K562 (cell line): ENCODE results near the gene THAP12. TPM values are rescaled to one million over a fixed set of nuclear protein-coding genes. Genes with fewer than 3 reads are reported as not detected.
A peak's percentile ranks its signal among the peaks of the same experiment; 100 is the strongest.

Experiments used
- ATAC-seq: fragments of 200-7000 bp; cut with Tn5 transposase; 3 replicates; pipeline ENCODE4 v1.9.1; 2020; ENCODE audit warnings: moderate library complexity
- BruUV-seq: library from RNA; stranded (reverse); fragments of 400-500 nt; replicated peaks from 2 replicates; lab custom pipeline; 2021; lab: Mats Ljungman, UMichigan
- CTCF ChIA-PET: fragments of 300-600 bp; formaldehyde crosslinking; extraction: SDS; loops from one replicate; lab custom pipeline; 2021; ENCODE audit warnings: low intra/inter-chr PET ratio; lab: Yijun Ruan, JAX
- POLR2A ChIA-PET: fragments of 300-600, 350-650 bp; sonication (Branson Sonifier 250); formaldehyde crosslinking; extraction: SDS; loops from one replicate; lab custom pipeline; 2021; ENCODE audit warnings: antibody characterized with exemption, inconsistent platforms; lab: Yijun Ruan, JAX
- DNase-seq, 4 experiments: peaks; one replicate each; pipeline versions ENCODE4 v3.0.0 to v3.0.0-alpha.2; 2011 to 2018; ENCODE audit warnings: low spot score in 3 of 4, mixed read lengths in 3 of 4; ENCODE audit errors: extremely low read depth in 1 of 4
- FAIRE-seq: peaks from 2 replicates; lab custom pipeline; 2011; peaks lifted over from hg19 to GRCh38; lab: Jason Lieb, UNC
- H2AFZ ChIP-seq: 2 replicates; pipeline ENCODE4 v1.6.0; 2011; ENCODE audit warnings: low read depth, low read length, control low read depth, inconsistent platforms
- H3K27ac ChIP-seq: fragments of 200-600 bp; 3 replicates; pipeline ENCODE4 v1.8.0; 2011; ENCODE audit warnings: low read depth, mild to moderate bottlenecking, control low read depth, inconsistent platforms, low read length, moderate library complexity, mixed read lengths; ENCODE audit errors: extremely low read depth
- H3K27me3 ChIP-seq, 2 experiments: fragments of 300-600 bp in 1 of 2; 2 replicates in 1 of 2; 3 replicates in 1 of 2; pipeline versions ENCODE4 v1.6.0 to v1.8.0; 2011; ENCODE audit warnings: inconsistent platforms in 2 of 2, low read length in 2 of 2, mild to moderate bottlenecking in 1 of 2, mixed read lengths in 1 of 2, moderate library complexity in 1 of 2; ENCODE audit not compliant: control insufficient read depth in 2 of 2, insufficient read depth in 2 of 2
- H3K36me3 ChIP-seq: fragments of 300-600 bp; 3 replicates; pipeline ENCODE4 v1.8.0; 2011; ENCODE audit warnings: mild to moderate bottlenecking, low read length, inconsistent platforms; ENCODE audit not compliant: control insufficient read depth, insufficient read depth
- H3K4me1 ChIP-seq, 2 experiments: fragments of 200-600 bp in 1 of 2; replicated peaks in 1 of 2; 2 replicates in 1 of 2; 3 replicates in 1 of 2; pipeline versions ENCODE4 v1.5.1 to v1.8.0; 2011; ENCODE audit warnings: inconsistent platforms in 2 of 2, low read length in 2 of 2, mild to moderate bottlenecking in 1 of 2, mixed read lengths in 1 of 2, moderate library complexity in 1 of 2; ENCODE audit not compliant: control insufficient read depth in 2 of 2, insufficient read depth in 2 of 2
- H3K4me2 ChIP-seq: 2 replicates; pipeline ENCODE4 v1.6.1; 2011; ENCODE audit warnings: low read length, control low read depth, inconsistent platforms, mixed read lengths; ENCODE audit not compliant: insufficient read depth
- H3K4me3 ChIP-seq: fragments of 200-600 bp; sonication (generic), shearing (Covaris generic); 2 replicates; pipeline ENCODE4 v1.5.1; 2016; ENCODE audit warnings: control low read depth, inconsistent platforms
- H3K79me2 ChIP-seq: fragments of 200-600 bp; 3 replicates; pipeline ENCODE4 v1.8.0; 2011; ENCODE audit warnings: low read length, inconsistent platforms; ENCODE audit not compliant: control insufficient read depth, insufficient read depth
- H3K9ac ChIP-seq, 2 experiments: 2 replicates each; pipeline versions ENCODE4 v1.6.0 to v1.6.1; 2011; ENCODE audit warnings: low read depth in 2 of 2, low read length in 2 of 2, control low read depth in 1 of 2, inconsistent platforms in 1 of 2, mild to moderate bottlenecking in 1 of 2, mixed read lengths in 1 of 2; ENCODE audit not compliant: insufficient read depth in 1 of 2
- H3K9me1 ChIP-seq: one replicate; pipeline ENCODE4 v1.6.0; 2011; ENCODE audit warnings: inconsistent platforms, mild to moderate bottlenecking, low read length, moderate library complexity; ENCODE audit not compliant: control insufficient read depth, insufficient read depth
- H3K9me3 ChIP-seq: replicated peaks from 2 replicates; pipeline ENCODE4 v1.5.1; 2011; ENCODE audit warnings: low read depth, low read length, inconsistent platforms; ENCODE audit not compliant: control insufficient read depth, insufficient read depth
- H4K20me1 ChIP-seq: replicated peaks from 2 replicates; pipeline ENCODE4 v1.6.1; 2011; ENCODE audit warnings: low read length, inconsistent platforms, mixed read lengths; ENCODE audit not compliant: control insufficient read depth, insufficient read depth
- RBBP5 ChIP-seq: fragments of 200-600 bp; sonication (generic); IDR thresholded peaks from 2 replicates; pipeline ENCODE4 v1.6.1; 2012; ENCODE audit warnings: borderline replicate concordance, mild to moderate bottlenecking, low read length, control low read depth, inconsistent platforms; ENCODE audit not compliant: insufficient read depth, poor library complexity, severe bottlenecking
- WGBS: fragments of 100-300 bp; shearing (Covaris generic); methylation state at CpG from one replicate; pipeline ENCODE4 v1.1.6; 2016; ENCODE audit warnings: low coverage, mixed read lengths; ENCODE audit not compliant: insufficient coverage; ENCODE audit errors: missing lambda C conversion rate; 5-methylcytosine and 5-hydroxymethylcytosine counted together
- in situ Hi-C: fragments of 300-500 bp; cut with MboI; formaldehyde crosslinking; loops from 4 replicates; pipeline ENCODE4 v1.15.0; 2018; ENCODE audit warnings: inconsistent platforms, mixed read lengths
- intact Hi-C: fragments of 100-400 bp; cut with micrococcal nuclease; formaldehyde crosslinking; loops from 2 replicates; pipeline ENCODE4 v1.14.2; 2022
- polyA plus RNA-seq, 8 experiments: library from polyadenylated mRNA; depleted of rRNA in 4 of 8; stranded (reverse) in 5 of 8; unstranded in 3 of 8; fragments of >200 nt; fragmentation: Nextera tagmentation in 2 of 8; fragmentation: Illumina TruSeq in 1 of 8; extraction: Ambion mirVana in 2 of 8; extraction: Trizol in 1 of 8; gene quantifications; 2 replicates each; pipeline versions ENCODE4 v1.2.1 to v1.2.3, GENCODE V29; 2011 to 2014; ENCODE audit warnings: inconsistent platforms in 1 of 8, missing spikeins in 1 of 8
- total RNA-seq, 7 experiments: library from RNA; depleted of rRNA in 6 of 7; stranded (reverse); fragments of >200 nt in 6 of 7; fragmentation: Illumina TruSeq in 2 of 7; extraction: Trizol in 2 of 7; gene quantifications; 2 replicates each; pipeline versions ENCODE4 v1.2.1 to v1.2.3, GENCODE V29; 2011 to 2021; ENCODE audit warnings: low replicate concordance in 1 of 7
- TF ChIP-seq, protein P1 (sequence below): fragments of 450-650 bp; formaldehyde crosslinking; IDR thresholded peaks from 2 replicates; pipeline ENCODE4 v1.4.0; 2020; ENCODE audit warnings: mild to moderate bottlenecking, mixed read lengths
- TF ChIP-seq, protein P2 (sequence below): sonication (generic); IDR thresholded peaks from 2 replicates; pipeline ENCODE4 v1.6.1; 2016

Gene THAP12
- total and polyA plus RNA-seq, 9 of the 15 experiments (the other 6 are each of a cell fraction or from before 2014, with no cell fraction given): 28.1 to 103 (median 57.8) TPM

DNA sequence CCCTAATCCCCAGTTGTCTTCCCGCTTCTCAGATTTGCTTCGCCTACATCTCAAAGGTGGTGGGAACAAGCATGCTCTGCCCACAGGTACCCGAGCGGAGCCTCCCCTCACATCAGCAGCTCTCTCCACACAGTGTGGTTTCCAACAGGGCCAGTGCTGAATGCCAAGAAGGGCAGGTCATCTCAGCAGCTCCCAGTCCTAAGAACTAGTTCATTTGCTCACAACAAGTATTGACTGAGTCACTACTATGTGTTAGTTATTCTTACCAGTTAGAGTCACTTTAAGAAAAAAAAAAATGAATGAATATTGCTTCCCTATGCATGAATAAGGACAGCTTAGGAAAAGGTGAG lies 66.2 kb downstream of the THAP12 start:
- FAIRE-seq: no peak
- TF ChIP-seq, protein P1, sequence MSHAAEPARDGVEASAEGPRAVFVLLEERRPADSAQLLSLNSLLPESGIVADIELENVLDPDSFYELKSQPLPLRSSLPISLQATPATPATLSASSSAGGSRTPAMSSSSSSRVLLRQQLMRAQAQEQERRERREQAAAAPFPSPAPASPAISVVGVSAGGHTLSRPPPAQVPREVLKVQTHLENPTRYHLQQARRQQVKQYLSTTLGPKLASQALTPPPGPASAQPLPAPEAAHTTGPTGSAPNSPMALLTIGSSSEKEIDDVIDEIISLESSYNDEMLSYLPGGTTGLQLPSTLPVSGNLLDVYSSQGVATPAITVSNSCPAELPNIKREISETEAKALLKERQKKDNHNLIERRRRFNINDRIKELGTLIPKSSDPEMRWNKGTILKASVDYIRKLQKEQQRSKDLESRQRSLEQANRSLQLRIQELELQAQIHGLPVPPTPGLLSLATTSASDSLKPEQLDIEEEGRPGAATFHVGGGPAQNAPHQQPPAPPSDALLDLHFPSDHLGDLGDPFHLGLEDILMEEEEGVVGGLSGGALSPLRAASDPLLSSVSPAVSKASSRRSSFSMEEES (CRISPR knock-in tag): no peak
- TF ChIP-seq, protein P2, sequence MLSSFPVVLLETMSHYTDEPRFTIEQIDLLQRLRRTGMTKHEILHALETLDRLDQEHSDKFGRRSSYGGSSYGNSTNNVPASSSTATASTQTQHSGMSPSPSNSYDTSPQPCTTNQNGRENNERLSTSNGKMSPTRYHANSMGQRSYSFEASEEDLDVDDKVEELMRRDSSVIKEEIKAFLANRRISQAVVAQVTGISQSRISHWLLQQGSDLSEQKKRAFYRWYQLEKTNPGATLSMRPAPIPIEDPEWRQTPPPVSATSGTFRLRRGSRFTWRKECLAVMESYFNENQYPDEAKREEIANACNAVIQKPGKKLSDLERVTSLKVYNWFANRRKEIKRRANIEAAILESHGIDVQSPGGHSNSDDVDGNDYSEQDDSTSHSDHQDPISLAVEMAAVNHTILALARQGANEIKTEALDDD: peak; percentile 63
- no peak for TF ChIP-seq RBBP5
- ChIA-PET POLR2A (no interaction called here), CTCF (interaction anchor here (0.6 kb wide), 1 partner anchor 105 kb away, joined by 3 read pairs; no protein-coding TSS in a partner anchor)
- H3K79me2 ChIP-seq: no peaks in the 10 kb centered on the region
- H3K9ac ChIP-seq: no peak overlapping the region
- peaks cover 4% of the 10 kb centered on the region for H3K9me1 ChIP-seq
- no peak overlapping the region for H3K27ac ChIP-seq
- peaks cover 30 to 68% of the 10 kb centered on the region in 2 experiments; a peak in 4 of 5 replicates for H3K27me3 ChIP-seq
- WGBS: 3% methylated on average over 4 of the region's 4 CpGs
- intact Hi-C loops (loop anchor here (5.0 kb wide), 1 partner anchor 512 kb away; no protein-coding TSS in a partner anchor), in situ Hi-C loops (loop anchor here (5.0 kb wide), 2 partner anchors 117 to 422 kb away; no protein-coding TSS in a partner anchor)
- H3K36me3 ChIP-seq: no peaks in the 10 kb centered on the region
- no peak for DNase-seq
- no peaks in the 10 kb centered on the region for H3K4me1 ChIP-seq
- H2AFZ ChIP-seq: no peak overlapping the region
- BruUV-seq: no TSS peak
- no peaks in the 10 kb centered on the region for H3K9me3 ChIP-seq
- peaks cover 2% of the 10 kb centered on the region for H4K20me1 ChIP-seq
- no peak for ATAC-seq
- H3K4me3 ChIP-seq: no peak overlapping the region
- H3K4me2 ChIP-seq: no peak overlapping the region
